T-helper 17 cell (primary cell): ENCODE data around the gene PLAAT5. TPM values are rescaled to one million over a fixed set of nuclear protein-coding genes. Genes with fewer than 3 reads are reported as not detected.

ENCODE experiments used
- ATAC-seq: fragments of 150-1000 bp; cut with Tn5 transposase; 2 replicates; pipeline ENCODE4 v1.10.0; 2021; ENCODE audit warnings: mild to moderate bottlenecking, moderate library complexity
- DNase-seq, 3 donors: peaks; one replicate each; pipeline versions ENCODE4 v3.0.0 to v3.0.0-alpha.2; 2020 to 2021
- H3K9me3 ChIP-seq: one replicate; pipeline ENCODE4 v1.7.0; 2013; ENCODE audit warnings: low read length, mild to moderate bottlenecking; ENCODE audit not compliant: control insufficient read depth, poor library complexity, severe bottlenecking
- H3K27ac Mint-ChIP-seq: one replicate; pipeline ENCODE4 v1.8.0; 2022; ENCODE audit warnings: mild to moderate bottlenecking, moderate library complexity, mixed read lengths
- H3K27me3 Mint-ChIP-seq: one replicate; pipeline ENCODE4 v1.8.0; 2022; ENCODE audit warnings: mixed read lengths
- H3K36me3 Mint-ChIP-seq: one replicate; pipeline ENCODE4 v1.8.0; 2022; ENCODE audit warnings: low read depth, mixed read lengths
- H3K4me1 Mint-ChIP-seq: one replicate; pipeline ENCODE4 v1.8.0; 2022; ENCODE audit warnings: mild to moderate bottlenecking, mixed read lengths
- H3K4me3 Mint-ChIP-seq: one replicate; pipeline ENCODE4 v1.8.0; 2022; ENCODE audit warnings: mild to moderate bottlenecking, moderate library complexity, mixed read lengths
- total RNA-seq, 4 donors: library from RNA in 2 of 4; stranded (reverse) in 2 of 4; gene quantifications; one replicate each; pipeline ENCODE4 v1.2.3 and lab custom pipeline; 2022 to 2026

The PLAAT5 gene
- total RNA-seq, 2 donors from 2014 or later = 0.60 TPM; not detected in 1

DNA sequence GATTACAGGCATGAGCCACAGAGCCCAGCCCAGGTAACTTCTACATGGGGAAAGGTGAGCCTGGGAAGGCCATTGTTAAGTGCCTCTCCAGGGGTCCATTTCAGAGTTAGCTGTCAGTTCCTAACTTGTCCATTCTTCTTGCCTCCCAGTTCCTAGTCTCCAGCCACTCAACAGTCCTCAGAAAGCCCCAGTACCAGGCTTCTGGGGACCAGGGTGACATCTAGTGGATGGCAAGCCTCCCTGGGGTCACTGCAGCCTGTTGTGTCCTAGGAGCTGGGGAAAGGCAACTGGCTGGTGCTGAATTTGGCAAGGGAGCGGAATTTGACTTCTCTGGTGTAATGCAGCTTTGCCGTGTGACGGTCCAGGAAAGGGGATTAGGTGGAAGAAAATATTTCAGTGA, 17.0 kb upstream of the PLAAT5 start:
- H3K9me3 ChIP-seq = no peaks in the 10 kb centered on the region
- Mint-ChIP-seq H3K36me3 (no peaks in the 10 kb centered on the region), H3K4me3 (no peak overlapping the region), H3K27ac (peak overlapping the region; percentile 27), H3K4me1 (peaks cover 4% of the 10 kb centered on the region), H3K27me3 (no peaks in the 10 kb centered on the region)
- ATAC-seq (peak; percentile 39), DNase-seq (no peak)

DNA sequence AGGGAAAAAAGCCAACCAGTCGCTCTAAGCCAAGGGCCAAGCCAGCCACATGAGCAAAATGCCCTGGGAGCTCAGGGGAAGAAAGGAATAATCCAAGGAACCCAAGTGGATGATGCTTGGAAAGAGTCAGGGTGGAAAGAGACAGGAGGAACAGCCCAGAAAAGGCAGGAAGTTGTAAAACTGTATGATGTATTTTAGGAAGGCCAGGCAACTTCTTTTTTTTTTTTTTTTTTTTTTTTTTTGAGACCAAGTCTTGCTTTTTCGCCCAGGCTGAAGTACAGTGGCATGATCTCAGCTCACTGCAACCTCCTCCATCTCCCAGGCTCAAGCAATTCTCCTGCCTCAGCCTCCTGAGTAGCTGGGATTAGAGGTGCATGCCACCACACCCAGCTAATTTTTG, 16.5 kb upstream of the PLAAT5 start:
- DNase-seq (no peak), ATAC-seq (no peak)
- Mint-ChIP-seq H3K4me3 (no peak overlapping the region), H3K36me3 (no peaks in the 10 kb centered on the region), H3K27ac (peak overlapping the region; percentile 27), H3K27me3 (no peaks in the 10 kb centered on the region), H3K4me1 (peaks cover 4% of the 10 kb centered on the region)
- no peaks in the 10 kb centered on the region for H3K9me3 ChIP-seq

DNA sequence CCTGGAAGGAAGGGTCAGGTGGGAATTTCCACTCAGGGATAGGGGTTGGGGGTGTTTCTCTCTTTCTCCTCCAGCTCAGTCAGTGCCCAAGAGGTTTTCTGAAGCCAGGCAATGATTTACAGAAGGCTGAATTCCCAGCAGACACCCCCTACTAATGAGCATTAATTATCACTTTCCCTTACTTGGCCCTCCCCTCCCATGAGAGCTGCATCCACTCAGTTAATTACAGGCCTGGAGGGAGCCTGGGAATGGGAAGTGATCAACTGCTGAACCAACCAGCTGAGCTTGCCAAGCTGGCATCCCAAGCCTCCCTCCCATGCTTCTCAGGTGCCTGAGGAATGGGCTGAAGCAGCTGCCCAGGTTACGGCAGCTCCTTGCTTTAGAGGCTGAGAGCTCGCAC, 15.9 kb upstream of the PLAAT5 start:
- Mint-ChIP-seq H3K27me3 (no peaks in the 10 kb centered on the region), H3K36me3 (no peaks in the 10 kb centered on the region), H3K4me3 (no peak overlapping the region), H3K27ac (peak overlapping the region; percentile 27), H3K4me1 (peaks cover 4% of the 10 kb centered on the region)
- ATAC-seq = no peak
- H3K9me3 ChIP-seq = no peaks in the 10 kb centered on the region
- DNase-seq = no peak

DNA sequence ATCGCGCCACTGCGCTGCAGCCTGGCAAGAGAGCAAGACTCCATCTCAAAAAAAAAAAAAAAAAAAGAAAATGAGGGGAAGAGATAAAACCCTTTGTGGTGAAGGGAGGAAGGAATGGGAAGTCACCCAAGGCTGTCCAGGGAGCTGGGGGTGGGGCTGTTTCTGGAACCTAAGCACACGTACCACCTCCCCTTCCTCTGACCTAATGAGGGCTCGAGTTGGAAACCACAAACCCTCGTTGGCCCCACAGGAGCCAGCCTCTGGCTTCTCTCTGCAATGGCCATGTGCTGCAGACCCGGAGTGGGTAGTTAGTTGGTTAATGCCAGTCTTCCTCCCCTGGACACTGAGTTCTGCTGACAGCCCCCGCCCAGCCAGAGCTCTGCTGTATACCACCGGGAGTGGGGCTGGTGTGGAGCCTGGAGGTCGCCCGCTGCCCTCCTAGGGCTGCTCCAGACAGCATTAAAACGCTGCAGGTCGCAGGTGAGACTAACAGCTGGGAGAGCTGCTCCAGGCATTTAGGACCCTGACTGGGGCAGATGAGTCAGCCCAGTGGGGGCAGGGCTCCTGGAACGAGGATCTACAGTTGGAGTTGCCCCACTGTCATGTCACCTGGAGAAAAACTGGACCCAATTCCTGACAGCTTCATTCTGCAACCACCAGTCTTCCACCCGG, 15.0 kb upstream of the PLAAT5 start, which contains the start of gene LGALS12:
LGALS12 (plus strand) TSS at position 228 of the 672 bp plus-strand sequence; CDS start at position 603, 375 bp downstream.
- no peaks in the 10 kb centered on the region for H3K27me3 Mint-ChIP-seq
- ATAC-seq = no peak
- no peaks in the 10 kb centered on the region for H3K9me3 ChIP-seq
- no peak within 1 kb of the TSS for H3K4me3 Mint-ChIP-seq
- H3K4me1 Mint-ChIP-seq = peaks cover 4% of the 10 kb centered on the region
- DNase-seq = no peak
- H3K36me3 Mint-ChIP-seq = no peaks in the 10 kb centered on the region
- H3K27ac Mint-ChIP-seq = peak within 1 kb of the TSS; percentile 59

- H3K27me3 Mint-ChIP-seq = no peaks in the 10 kb centered on the region
- H3K9me3 ChIP-seq = no peaks in the 10 kb centered on the region
- peaks cover 4% of the 10 kb centered on the region for H3K4me1 Mint-ChIP-seq
- no peak overlapping the region for H3K4me3 Mint-ChIP-seq
- ATAC-seq (no peak), DNase-seq (no peak)
- H3K27ac Mint-ChIP-seq = peak overlapping the region; percentile 59
- peaks cover 5% of the 10 kb centered on the region for H3K36me3 Mint-ChIP-seq
Observed at GRCh38 chr11:63504933-63505586, 14.1 kb upstream of the PLAAT5 start.

DNA sequence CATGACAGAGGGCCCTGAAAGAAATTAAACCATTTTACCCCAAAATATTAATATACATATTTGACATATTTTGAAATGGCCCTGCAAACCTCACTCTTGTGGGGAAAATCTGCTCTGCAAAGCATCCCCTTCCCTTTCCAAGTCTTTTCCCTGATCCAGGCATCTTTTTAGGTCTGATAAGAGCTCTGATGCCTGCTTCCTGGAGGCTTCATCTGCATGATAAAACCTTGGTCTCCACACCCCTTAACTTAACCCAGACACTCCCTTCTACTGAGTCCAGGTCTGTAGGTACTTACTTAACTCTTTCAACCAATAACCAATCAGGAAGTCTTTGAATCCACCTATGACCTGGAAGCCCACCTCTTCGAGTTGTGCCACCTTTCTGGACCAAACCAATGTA, 13.1 kb upstream of the PLAAT5 start:
- H3K4me3 Mint-ChIP-seq = no peak overlapping the region
- H3K36me3 Mint-ChIP-seq = peaks cover 5% of the 10 kb centered on the region
- no peak for DNase-seq
- H3K27ac Mint-ChIP-seq = no peak overlapping the region
- no peaks in the 10 kb centered on the region for H3K27me3 Mint-ChIP-seq
- H3K4me1 Mint-ChIP-seq = peaks cover 4% of the 10 kb centered on the region
- H3K9me3 ChIP-seq = no peaks in the 10 kb centered on the region
- no peak for ATAC-seq

- no peak for DNase-seq
- H3K36me3 Mint-ChIP-seq = peaks cover 7% of the 10 kb centered on the region
- H3K4me3 Mint-ChIP-seq = no peak overlapping the region
- no peaks in the 10 kb centered on the region for H3K27me3 Mint-ChIP-seq
- H3K27ac Mint-ChIP-seq = no peak overlapping the region
- no peak for ATAC-seq
- peaks cover 4% of the 10 kb centered on the region for H3K4me1 Mint-ChIP-seq
- no peaks in the 10 kb centered on the region for H3K9me3 ChIP-seq
Observed at GRCh38 chr11:63503492-63503891, 12.5 kb upstream of the PLAAT5 start.

- Mint-ChIP-seq H3K27ac (no peak overlapping the region), H3K27me3 (peaks cover 7% of the 10 kb centered on the region), H3K4me3 (no peak overlapping the region), H3K36me3 (peaks cover 8% of the 10 kb centered on the region), H3K4me1 (peaks cover 2% of the 10 kb centered on the region)
- H3K9me3 ChIP-seq = no peaks in the 10 kb centered on the region
- no peak for DNase-seq
- no peak for ATAC-seq
Observed at GRCh38 chr11:63502252-63502820, 11.4 kb upstream of the PLAAT5 start.

DNA sequence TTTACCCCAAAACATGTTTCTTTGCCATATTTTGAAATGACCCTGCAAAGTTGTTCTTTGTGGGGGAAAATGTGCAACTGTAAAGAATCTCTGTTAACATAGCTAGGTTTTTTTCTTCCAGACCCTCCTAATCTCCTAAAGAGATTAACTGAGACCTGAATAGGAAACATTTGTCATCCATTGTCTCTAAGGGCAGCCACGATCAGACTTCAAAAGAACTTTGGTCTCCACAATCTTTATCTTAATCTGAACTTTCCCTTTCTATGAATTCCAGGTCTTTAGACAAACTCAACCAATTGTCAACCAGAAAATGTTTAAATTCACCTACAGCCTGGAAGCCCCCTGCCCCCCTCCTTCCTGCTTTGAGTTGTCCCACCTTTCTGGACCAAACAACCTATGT, 10.3 kb upstream of the PLAAT5 start:
- Mint-ChIP-seq H3K27me3 (peaks cover 18% of the 10 kb centered on the region), H3K27ac (no peak overlapping the region), H3K4me3 (no peak overlapping the region)

GRCh38 chr11:63499874-63500273, 8.9 kb upstream of the PLAAT5 start:
- H3K36me3 Mint-ChIP-seq = peaks cover 11% of the 10 kb centered on the region
- DNase-seq (no peak), ATAC-seq (no peak)
- H3K9me3 ChIP-seq = no peaks in the 10 kb centered on the region
- no peak overlapping the region for H3K4me3 Mint-ChIP-seq
- H3K4me1 Mint-ChIP-seq = peaks cover 2% of the 10 kb centered on the region
- peaks cover 29% of the 10 kb centered on the region for H3K27me3 Mint-ChIP-seq
- no peak overlapping the region for H3K27ac Mint-ChIP-seq

More for the DNA sequence above, 10.3 kb upstream of the PLAAT5 start:
- ATAC-seq (no peak), DNase-seq (no peak)
- no peaks in the 10 kb centered on the region for H3K9me3 ChIP-seq
- peaks cover 2% of the 10 kb centered on the region for H3K4me1 Mint-ChIP-seq
- peaks cover 11% of the 10 kb centered on the region for H3K36me3 Mint-ChIP-seq

DNA sequence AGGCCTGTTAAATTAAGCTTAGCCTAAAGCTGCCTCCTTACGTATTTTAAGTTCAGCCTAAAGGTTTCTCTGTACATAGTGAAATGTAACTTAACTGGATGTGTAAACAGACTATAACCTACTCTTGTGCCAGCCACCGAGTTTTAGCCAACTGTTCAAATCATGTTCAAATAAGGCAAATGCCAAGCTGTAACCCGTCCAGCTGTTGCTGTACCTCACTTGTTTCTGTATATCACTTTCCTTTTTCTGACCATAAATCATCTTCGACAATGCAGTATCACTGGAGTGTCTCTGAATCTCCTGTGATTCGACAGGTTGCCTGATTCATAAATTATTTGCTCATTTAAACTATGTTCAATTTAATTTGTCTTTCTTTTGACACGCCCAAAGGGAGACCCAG, 4.0 kb upstream of the PLAAT5 start:
- DNase-seq (no peak), ATAC-seq (no peak)
- Mint-ChIP-seq H3K27me3 (peaks cover 60% of the 10 kb centered on the region), H3K4me1 (peaks cover 8% of the 10 kb centered on the region), H3K4me3 (no peak overlapping the region), H3K27ac (no peak overlapping the region), H3K36me3 (peaks cover 9% of the 10 kb centered on the region)
- no peaks in the 10 kb centered on the region for H3K9me3 ChIP-seq

DNA sequence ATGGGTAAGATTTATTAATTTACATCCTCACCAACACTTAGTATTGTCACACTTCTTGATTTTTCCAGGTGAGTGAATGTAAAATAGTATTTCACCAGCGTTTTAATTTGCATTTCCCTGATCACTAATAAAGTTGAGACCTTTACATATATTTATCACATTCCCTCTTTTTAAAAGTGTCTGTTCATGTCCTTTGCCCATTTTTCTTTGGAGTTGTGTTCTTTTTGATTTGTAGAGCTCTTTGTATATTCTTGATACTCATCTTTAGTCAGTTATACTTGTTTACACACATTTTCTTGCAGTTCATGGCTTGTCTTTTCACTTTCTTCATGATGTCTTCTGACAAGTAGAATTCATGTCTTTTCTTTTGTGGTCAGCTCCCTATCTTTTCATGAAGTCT, 2.2 kb upstream of the PLAAT5 start:
- Mint-ChIP-seq H3K27me3 (peaks cover 62% of the 10 kb centered on the region), H3K27ac (no peak overlapping the region), H3K4me1 (peaks cover 8% of the 10 kb centered on the region)

GRCh38 chr11:63492441-63492840, 1.5 kb upstream of the PLAAT5 start:
- H3K4me1 Mint-ChIP-seq = peaks cover 8% of the 10 kb centered on the region
- H3K27me3 Mint-ChIP-seq = peaks cover 56% of the 10 kb centered on the region
- ATAC-seq (no peak), DNase-seq (no peak)
- H3K4me3 Mint-ChIP-seq = peak overlapping the region; percentile 68
- peaks cover 6% of the 10 kb centered on the region for H3K36me3 Mint-ChIP-seq
- H3K27ac Mint-ChIP-seq = no peak overlapping the region
- no peaks in the 10 kb centered on the region for H3K9me3 ChIP-seq

More for the DNA sequence above, 2.2 kb upstream of the PLAAT5 start:
- DNase-seq (no peak), ATAC-seq (no peak)
- no peak overlapping the region for H3K4me3 Mint-ChIP-seq
- H3K36me3 Mint-ChIP-seq = peaks cover 6% of the 10 kb centered on the region
- no peaks in the 10 kb centered on the region for H3K9me3 ChIP-seq
